MV-4-11 (cell line): ENCODE data around the gene PIMREG.
"Not testable (repeated sequence)": the region's sequence is repeated elsewhere in the genome, so short reads cannot be mapped to it uniquely, and the experiment has no call there.

Experiments used
- DNase-seq: peaks from one replicate; lab custom pipeline; 2025; lab: John Stamatoyannopoulos, UW

Gene PIMREG

GRCh38 chr17:6478486-6478885, 34.2 kb downstream of the PIMREG start:
- DNase-seq, result no peak

GRCh38 chr17:6479622-6480302, 35.5 kb downstream of the PIMREG start:
- DNase-seq, result no peak

GRCh38 chr17:6480303-6480675, 36.0 kb downstream of the PIMREG start:
- DNase-seq, result no peak

GRCh38 chr17:6482105-6482455, 37.8 kb downstream of the PIMREG start:
- DNase-seq, result no peak

GRCh38 chr17:6482796-6483195, 38.5 kb downstream of the PIMREG start:
- not testable (repeated sequence) for DNase-seq

GRCh38 chr17:6483507-6483906, 39.3 kb downstream of the PIMREG start:
- DNase-seq, result no peak

- DNase-seq, result no peak
Observed at GRCh38 chr17:6485646-6486412, 41.6 kb downstream of the PIMREG start.

GRCh38 chr17:6487251-6488007, 43.2 kb downstream of the PIMREG start:
- DNase-seq, result no peak

GRCh38 chr17:6488008-6488539, 43.8 kb downstream of the PIMREG start:
- no peak for DNase-seq

- DNase-seq, result no peak
Observed at GRCh38 chr17:6489016-6489550, 44.8 kb downstream of the PIMREG start.

- no peak for DNase-seq
Observed at GRCh38 chr17:6491071-6491700, 46.9 kb downstream of the PIMREG start.

- no peak for DNase-seq
Observed at GRCh38 chr17:6492892-6493674, 48.8 kb downstream of the PIMREG start.

GRCh38 chr17:6494239-6494941, 50.1 kb downstream of the PIMREG start:
- DNase-seq, result no peak

GRCh38 chr17:6495450-6496115, 51.3 kb downstream of the PIMREG start:
- DNase-seq, result no peak

- no peak for DNase-seq
Observed at GRCh38 chr17:6496116-6496481, 51.8 kb downstream of the PIMREG start.

- peak; percentile 12 for DNase-seq
Observed at GRCh38 chr17:6496640-6497441, 52.6 kb downstream of the PIMREG start.

- no peak for DNase-seq
Observed at GRCh38 chr17:6497496-6498221, 53.4 kb downstream of the PIMREG start.

GRCh38 chr17:6498356-6498755, 54.1 kb downstream of the PIMREG start:
- no peak for DNase-seq
